A549 treated with AZD9567 at 1 μM for 4 hours (cell line): ENCODE results near the gene RMI2. TPM values are rescaled to one million over a fixed set of nuclear protein-coding genes. Genes with fewer than 3 reads are reported as not detected.

Experiments
- total RNA-seq: library from RNA; stranded (reverse); fragments of 200-300 nt; extraction: Qiagen RNA extraction; gene quantifications from 5 replicates; pipeline ENCODE4 v1.2.3, GENCODE V29; 2022; ENCODE audit not compliant: insufficient read depth

RMI2 gene
- total RNA-seq = 27.2 to 33.9 TPM (median 31.7 TPM) in 5 replicates

DNA sequence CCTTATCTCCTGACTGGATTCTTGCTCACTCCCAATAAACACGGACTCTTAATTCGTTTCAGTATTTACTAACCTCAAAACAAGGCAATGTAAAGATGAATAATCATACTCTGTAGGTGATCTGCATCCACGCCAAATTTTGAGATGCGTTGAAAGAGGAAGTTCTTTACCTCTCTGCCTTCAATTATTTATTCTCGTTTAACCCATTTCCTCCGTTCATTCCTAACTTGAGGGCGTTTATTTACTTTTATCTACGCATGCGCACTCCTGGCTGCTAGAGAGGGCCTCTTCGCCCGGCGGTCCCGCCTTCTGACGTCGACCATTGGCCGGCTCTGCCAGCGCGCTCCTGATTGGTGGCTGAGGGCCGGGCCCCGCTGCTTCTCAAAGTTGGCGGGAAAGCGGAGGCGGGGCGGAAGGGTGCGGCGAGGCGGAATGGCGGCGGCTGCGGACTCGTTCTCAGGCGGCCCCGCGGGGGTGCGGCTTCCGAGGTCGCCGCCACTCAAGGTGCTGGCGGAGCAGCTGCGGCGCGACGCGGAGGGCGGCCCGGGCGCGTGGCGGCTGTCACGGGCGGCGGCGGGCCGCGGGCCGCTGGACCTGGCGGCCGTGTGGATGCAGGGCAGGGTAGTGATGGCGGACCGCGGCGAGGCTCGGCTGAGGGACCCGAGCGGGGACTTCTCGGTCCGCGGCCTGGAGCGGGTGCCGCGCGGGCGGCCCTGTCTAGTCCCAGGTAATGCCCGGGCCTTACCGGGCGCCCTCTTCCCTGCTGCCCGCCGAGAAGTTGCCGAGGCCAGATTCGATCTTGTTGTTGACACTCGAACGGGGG, at the start of gene RMI2:
TSS of gene RMI2 (plus strand) at position 420 of the 823 bp plus-strand sequence. CDS start at position 433, 13 bp downstream.

Other genes with a start within 250 kb of the RMI2 start
- gene SOCS1, start 89.3 kb upstream of the RMI2 start, total RNA-seq = 2.9 to 8.8 TPM (median 6.8 TPM) in 5 replicates
- not detected in 5 replicates for gene TNP2, start 76.1 kb upstream of the RMI2 start, total RNA-seq
- not detected in 5 replicates for gene PRM3, start 71.8 kb upstream of the RMI2 start, total RNA-seq
- not detected in 5 replicates for gene PRM2, start 69.0 kb upstream of the RMI2 start, total RNA-seq
- not detected in 5 replicates for gene PRM1, start 64.1 kb upstream of the RMI2 start, total RNA-seq
- gene LITAF, start 241.5 kb downstream of the RMI2 start, total RNA-seq = 155 to 192 TPM (median 179 TPM) in 5 replicates